Right lung (tissue), 5 donors: Measurements from ENCODE around the gene PGAP6. TPM values are rescaled to one million over a fixed set of nuclear protein-coding genes. Genes with fewer than 3 reads are reported as not detected.
A peak's percentile ranks its signal among the peaks of the same experiment; 100 is the strongest.
"Not testable (repeated sequence)": the region's sequence is repeated elsewhere in the genome, so short reads cannot be mapped to it uniquely, and the experiment has no call there.

Experiments
- DNase-seq, 2 donors: peaks; one replicate each; pipeline ENCODE4 v3.0.0-alpha.2; 2013
- polyA plus RNA-seq, 5 donors: library from polyadenylated mRNA; unstranded; fragments of 120-200 nt; gene quantifications; one replicate each; pipeline versions ENCODE4 v1.2.1 to v1.2.3, GENCODE V29; 2013; ENCODE audit warnings: inconsistent platforms in 1 of 5, low replicate concordance in 1 of 5; ENCODE audit not compliant: insufficient read length in 5 of 5, insufficient read depth in 1 of 5

The PGAP6 gene
- polyA plus RNA-seq, 5 donors: 32.5 to 52.5 (median 37.7) TPM

DNA sequence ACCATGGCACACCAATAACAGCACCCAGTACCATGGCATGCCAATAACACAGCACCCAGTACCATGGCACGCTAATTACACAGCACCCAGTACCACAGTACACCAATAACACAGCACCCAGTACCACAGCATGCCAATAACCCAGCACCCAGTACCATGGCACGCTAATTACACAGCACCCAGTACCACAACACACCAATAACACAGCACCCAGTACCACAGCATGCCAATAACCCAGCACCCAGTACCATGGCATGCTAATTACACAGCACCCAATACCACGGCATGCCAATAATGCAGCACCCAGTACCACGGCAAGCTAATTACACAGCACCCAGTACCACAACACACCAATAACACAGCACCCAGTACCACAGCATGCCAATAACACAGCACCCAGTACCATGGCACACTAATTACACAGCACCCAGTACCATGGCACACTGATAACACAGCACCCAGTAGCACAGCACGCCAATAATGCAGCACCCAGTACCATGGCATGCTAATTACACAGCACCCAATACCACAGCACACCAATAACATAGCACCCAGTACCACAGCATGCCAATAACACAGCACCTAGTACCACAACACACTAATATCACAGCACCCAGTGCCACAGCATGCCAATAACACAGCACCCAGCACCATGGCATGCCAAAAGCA, 47.5 kb downstream of the PGAP6 start:
- DNase-seq: not testable (repeated sequence)

GRCh38 chr16:333406-334094, 48.2 kb downstream of the PGAP6 start:
- no peak for DNase-seq

GRCh38 chr16:331181-331814, 50.5 kb downstream of the PGAP6 start:
- DNase-seq: peak; percentile 76 to 82

GRCh38 chr16:330741-331140, 51.0 kb downstream of the PGAP6 start:
- DNase-seq: peak in 1 of 2 donors; percentile 23

DNA sequence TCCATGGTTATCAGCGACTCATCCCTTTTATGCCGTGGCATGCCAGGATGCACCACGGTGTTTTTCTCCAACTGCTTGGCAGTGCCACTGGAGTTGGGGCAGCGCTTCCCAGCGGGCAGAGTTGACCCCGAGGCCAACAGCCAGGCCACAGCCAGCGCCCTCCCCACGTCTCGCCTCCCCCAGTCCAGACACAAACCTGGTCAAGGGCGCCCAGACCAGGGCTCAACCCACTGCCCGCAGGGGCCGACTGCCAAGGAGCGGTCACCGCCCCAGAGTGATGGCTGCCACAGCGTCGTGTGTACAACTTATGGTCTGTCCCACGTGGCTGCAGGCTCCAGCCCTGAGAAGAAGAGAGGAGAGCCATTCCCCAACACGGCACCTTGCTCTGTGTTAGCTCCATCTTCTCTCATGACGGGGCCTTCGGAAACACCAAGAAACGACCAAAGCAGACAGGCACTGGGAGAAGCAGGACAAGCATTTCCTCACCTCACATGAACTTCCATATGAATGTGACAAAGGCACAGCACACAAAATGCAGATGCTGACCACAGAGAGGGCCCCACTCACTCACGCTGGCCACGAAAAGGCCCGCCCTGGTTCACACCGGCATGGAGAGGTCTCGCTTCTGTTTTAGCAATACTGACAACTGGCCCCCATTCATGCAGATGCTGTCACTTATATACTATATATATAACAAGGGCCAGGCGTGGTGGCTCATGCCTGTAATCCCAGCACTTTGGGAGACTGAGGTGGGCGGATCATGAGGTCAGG, 56.2 kb downstream of the PGAP6 start:
- no peak for DNase-seq

DNA sequence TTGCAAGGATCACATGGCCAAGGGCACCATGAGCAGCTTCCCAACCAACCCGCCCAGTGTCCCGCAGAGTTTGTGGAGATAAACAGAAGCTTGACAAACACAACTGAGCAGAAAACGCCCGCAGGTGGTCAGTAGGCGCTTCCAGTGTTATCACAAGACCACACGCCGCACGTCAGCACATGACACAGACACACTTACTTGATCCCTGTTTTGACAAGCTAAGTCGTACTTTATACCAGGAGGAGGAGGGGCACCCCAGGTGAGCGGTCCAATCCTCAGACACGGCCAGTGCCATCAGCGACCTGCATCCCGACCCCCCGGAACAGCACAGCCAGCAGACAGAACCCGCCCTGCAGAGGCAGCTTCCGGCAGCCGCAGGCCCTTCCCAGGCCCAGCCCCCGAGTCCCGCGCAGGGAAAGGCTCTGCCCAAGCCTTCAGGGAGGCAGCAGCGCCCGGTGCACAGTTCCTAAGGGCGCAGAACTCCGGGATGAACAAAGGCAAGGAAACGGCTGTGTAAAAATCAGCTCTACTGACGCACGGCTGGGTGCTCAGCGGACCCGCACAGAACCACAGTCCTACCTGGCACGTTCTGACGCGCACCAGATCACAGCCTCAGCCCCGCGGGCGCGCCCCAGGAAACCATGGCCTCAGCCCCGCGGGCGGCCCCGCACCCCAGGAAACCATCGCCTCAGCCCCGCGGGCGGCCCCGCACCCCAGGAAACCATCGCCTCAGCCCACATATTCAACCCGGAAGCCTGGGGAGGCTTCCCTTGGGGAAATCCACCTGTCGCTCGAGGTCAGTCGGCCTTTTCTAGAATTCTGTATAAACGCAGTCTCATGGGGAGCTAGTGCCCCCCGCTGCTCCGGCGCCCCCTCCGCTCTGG, 57.1 kb downstream of the PGAP6 start:
- DNase-seq: no peak

DNA sequence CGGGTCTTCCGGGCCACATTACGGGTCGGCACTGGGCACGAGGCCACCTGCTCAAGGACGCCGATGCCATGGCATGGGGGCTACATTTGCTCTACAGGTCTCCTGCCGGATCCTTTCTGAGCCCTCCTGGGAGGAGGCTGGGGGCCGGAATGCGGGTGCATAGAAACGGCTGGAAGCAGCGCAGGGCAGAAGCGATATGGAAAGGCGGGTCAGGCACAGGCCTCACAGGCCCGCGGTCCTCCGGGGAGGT, 57.7 kb downstream of the PGAP6 start:
- no peak for DNase-seq

DNA sequence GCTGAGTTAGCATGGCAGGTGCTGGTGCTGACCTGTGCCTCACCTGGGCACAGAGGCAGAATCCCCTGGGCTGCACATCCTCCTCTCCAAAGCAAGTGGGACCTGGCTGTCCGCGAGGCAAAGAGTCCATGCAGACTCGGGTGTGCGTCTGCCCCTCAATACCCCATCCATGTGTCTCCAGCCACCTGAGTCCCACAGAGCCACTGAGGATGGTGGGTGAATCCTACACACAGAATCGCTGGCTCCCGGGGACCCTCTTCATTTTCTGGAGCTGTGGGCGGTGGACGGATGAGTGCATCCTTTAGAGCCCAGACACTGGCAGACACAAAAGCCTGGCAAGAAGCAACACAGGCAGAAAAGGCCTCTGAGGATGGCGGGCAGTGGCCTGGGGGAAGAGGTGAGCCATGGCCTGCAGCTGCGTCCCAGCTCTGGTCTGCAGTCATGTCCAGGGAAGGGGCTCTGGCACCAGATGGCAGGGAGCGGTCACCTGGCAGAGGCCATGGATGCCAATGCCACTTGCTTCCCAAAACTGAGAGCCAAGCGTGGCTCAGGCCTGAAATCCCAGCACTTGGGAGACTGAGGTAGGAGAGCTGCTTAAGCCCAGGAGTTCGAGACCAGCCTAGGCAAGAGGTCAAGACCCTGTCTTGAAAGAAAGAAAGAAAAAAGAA, 59.2 kb downstream of the PGAP6 start:
- no peak for DNase-seq

DNA sequence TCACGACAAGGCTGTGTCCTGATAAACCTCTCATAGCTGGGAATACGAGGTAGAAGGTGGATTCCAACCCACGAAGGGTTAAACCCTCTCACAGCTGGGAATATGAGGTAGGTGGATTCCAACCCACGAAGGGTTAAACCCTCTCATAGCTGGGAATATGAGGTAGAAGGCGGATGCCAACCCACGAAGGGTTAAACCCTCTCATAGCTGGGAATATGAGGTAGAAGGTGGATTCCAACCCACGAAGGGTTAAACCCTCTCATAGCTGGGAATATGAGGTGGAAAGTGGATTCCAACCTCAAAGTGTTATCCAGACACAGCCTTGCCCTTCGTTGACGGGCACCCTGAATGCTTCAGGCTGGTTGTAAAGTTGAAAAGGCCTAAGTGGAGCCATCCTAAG, 60.2 kb downstream of the PGAP6 start:
- no peak for DNase-seq

Other genes starting within 250 kb of the PGAP6 start
- gene NPRL3, start 243.3 kb downstream of the PGAP6 start, polyA plus RNA-seq: 10 to 100 TPM; 26.8 to 37.3 (median 30.2) TPM
- gene HBZ, start 229.3 kb downstream of the PGAP6 start, polyA plus RNA-seq: 1 to 10 TPM in 4 of 5 donors, under 1 TPM in 1; 0.69 to 6.9 (median 4.8) TPM
- 10 to 100 TPM in 2 of 5 donors, 1 to 10 TPM in 3; 2.4 to 19.6 (median 7.0) TPM for gene HBM, start 216.0 kb downstream of the PGAP6 start, polyA plus RNA-seq
- gene HBA2, start 209.1 kb downstream of the PGAP6 start, polyA plus RNA-seq: 1,000 to 10,000 TPM; 1,399 to 4,244 (median 2,803) TPM
- 1,000 to 10,000 TPM in 4 of 5 donors, 100 to 1,000 TPM in 1; 605 to 2,429 (median 1,859) TPM for gene HBA1, start 205.3 kb downstream of the PGAP6 start, polyA plus RNA-seq
- gene HBQ1, start 201.5 kb downstream of the PGAP6 start, polyA plus RNA-seq: 1 to 10 TPM in 3 of 5 donors, under 1 TPM in 2; 0.36 to 1.9 (median 1.1) TPM
- 100 to 1,000 TPM; 121 to 164 (median 135) TPM for gene LUC7L, start 152.5 kb downstream of the PGAP6 start, polyA plus RNA-seq
- 10 to 100 TPM; 43.7 to 60.7 (median 49.0) TPM for gene FAM234A, start 147.2 kb downstream of the PGAP6 start, polyA plus RNA-seq
- gene RGS11, start 106.0 kb downstream of the PGAP6 start, polyA plus RNA-seq: 1 to 10 TPM; 2.0 to 5.4 (median 4.8) TPM
- 1 to 10 TPM in 2 of 5 donors, under 1 TPM in 3; 0.33 to 2.4 (median 0.69) TPM for gene ARHGDIG, start 101.4 kb downstream of the PGAP6 start, polyA plus RNA-seq
- gene PDIA2, start 98.8 kb downstream of the PGAP6 start, polyA plus RNA-seq: under 1 TPM; 0.25 to 0.99 (median 0.49) TPM
- 10 to 100 TPM; 12.0 to 23.1 (median 17.7) TPM for gene AXIN1, start 29.3 kb downstream of the PGAP6 start, polyA plus RNA-seq
- gene MRPL28, start 11.4 kb downstream of the PGAP6 start, polyA plus RNA-seq: 10 to 100 TPM; 44.1 to 67.7 (median 48.7) TPM
- gene NME4, start 15.2 kb upstream of the PGAP6 start, polyA plus RNA-seq: 100 to 1,000 TPM; 155 to 247 (median 168) TPM
- gene DECR2, start 19.9 kb upstream of the PGAP6 start, polyA plus RNA-seq: 10 to 100 TPM in 3 of 5 donors, 1 to 10 TPM in 2; 7.9 to 27.0 (median 14.4) TPM
- 10 to 100 TPM; 42.7 to 56.7 (median 51.9) TPM for gene RAB11FIP3, start 43.7 kb upstream of the PGAP6 start, polyA plus RNA-seq
- 10 to 100 TPM; 13.0 to 39.5 (median 20.8) TPM for gene CAPN15, start 145.7 kb upstream of the PGAP6 start, polyA plus RNA-seq
- gene PRR35, start 178.4 kb upstream of the PGAP6 start, polyA plus RNA-seq: under 1 TPM in 1 of 5 donors, not detected in 4; 0.07 TPM
- 1 to 10 TPM; 1.5 to 4.9 (median 2.9) TPM for gene NHLRC4, start 185.0 kb upstream of the PGAP6 start, polyA plus RNA-seq
- gene PIGQ, start 188.0 kb upstream of the PGAP6 start, polyA plus RNA-seq: 10 to 100 TPM; 28.8 to 48.1 (median 35.6) TPM
- 10 to 100 TPM; 15.3 to 33.7 (median 22.9) TPM for gene RAB40C, start 208.1 kb upstream of the PGAP6 start, polyA plus RNA-seq
- 1 to 10 TPM in 1 of 5 donors, under 1 TPM in 4; 0.20 to 1.2 (median 0.36) TPM for gene WFIKKN1, start 249.0 kb upstream of the PGAP6 start, polyA plus RNA-seq